Measurements from ENCODE around the gene HOXC9.

The HOXC9 gene

GRCh38 chr12:54003625-54004024, 3.7 kb downstream of the HOXC9 start:
- DNase-seq, result no peak

- DNase-seq, result no peak
Measured at GRCh38 chr12:54004063-54004840, 4.3 kb downstream of the HOXC9 start.

- DNase-seq, result no peak
Measured at GRCh38 chr12:54004841-54005530, 5.0 kb downstream of the HOXC9 start.

DNA sequence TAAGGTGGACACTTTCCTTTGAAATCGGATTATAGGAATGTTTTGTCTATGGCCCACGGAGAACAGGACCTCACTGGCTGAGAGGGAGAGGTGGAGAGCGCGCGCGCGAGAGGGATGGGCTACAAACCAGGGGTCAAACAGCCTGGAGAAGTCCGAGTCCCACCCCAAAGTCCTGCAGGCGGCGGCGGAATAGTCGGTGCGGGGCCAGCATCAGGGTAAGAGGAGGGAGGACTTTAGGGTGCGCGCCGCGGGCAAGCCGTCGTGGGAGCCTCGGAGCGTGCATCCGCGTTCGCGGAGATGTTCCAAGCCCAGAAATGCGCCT, 5.5 kb downstream of the HOXC9 start:
- no peak for DNase-seq

DNA sequence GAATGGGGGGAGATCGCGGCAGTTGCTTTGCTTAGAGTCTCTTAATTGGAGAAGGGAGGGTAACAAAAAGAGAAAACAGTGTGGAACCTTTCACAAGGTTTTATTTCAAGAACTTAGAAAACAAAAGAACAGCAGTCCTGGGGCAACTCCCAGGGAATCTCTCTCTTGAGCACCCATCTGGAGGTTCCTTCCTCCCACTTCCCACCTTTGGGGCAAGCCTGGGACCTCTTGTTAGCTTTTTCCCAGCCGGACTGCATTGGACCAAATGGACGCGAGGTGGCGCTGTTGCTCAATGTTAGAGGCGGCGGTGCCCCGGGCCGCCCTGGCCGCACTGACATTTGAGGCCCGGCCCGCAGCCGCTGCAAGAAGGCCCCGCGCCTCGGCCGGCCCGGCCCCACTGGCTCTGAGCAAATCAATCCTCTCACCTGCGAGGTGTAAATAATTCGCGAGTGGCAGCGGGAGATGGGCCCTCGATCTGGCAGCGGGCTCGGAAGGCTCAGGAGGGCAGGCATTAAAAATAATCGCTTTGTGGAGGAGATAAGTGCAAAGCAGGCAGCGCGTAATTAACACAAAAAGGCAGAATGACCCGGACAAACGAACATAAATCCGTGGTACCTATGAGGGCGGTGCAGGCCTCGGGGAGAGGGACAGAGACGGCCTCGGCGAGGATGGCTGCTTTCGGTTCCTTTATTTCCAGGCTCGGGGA, 6.0 kb downstream of the HOXC9 start:
- DNase-seq, result peak; percentile 75

- DNase-seq, result no peak
Measured at GRCh38 chr12:54006559-54007220, 6.7 kb downstream of the HOXC9 start.

DNA sequence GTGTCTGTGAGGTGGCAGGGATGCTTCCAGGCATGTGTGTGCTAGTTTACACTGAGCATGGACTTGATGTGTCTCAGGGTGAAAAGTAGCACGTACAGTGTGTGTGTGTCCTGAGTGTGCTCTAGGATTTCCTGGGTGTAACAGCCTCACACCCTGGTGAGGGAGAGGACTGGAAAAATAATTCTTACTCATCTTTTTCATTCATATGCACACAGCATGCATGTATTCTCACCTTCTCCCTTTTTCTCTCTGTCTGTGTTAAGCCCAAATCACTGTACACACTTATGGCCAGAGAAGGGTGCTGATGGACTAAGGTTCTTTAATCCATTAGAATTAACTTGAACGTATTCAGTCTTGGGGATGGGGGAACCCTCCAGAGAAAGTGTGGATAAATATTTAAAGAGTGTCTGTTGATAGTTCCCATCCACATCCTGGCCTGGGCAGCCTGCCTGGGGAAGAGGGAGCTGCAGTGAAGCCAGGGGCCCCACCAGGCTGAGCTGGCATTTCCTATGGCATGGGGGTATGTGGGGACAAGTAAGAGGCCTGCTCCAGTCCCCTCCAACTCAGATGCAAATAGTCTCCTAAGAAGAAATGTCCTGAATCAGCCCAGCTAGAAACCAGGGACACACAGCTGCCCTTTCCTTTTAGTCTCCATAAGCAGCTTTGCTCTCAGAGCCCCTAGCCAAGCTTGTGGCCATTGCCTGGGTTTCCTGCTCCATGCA, 7.7 kb downstream of the HOXC9 start:
- no peak for DNase-seq

GRCh38 chr12:54008260-54008552, 8.2 kb downstream of the HOXC9 start:
- no peak for DNase-seq

- no peak for DNase-seq
Measured at GRCh38 chr12:54009171-54010052, 9.5 kb downstream of the HOXC9 start.

- no peak for DNase-seq
Measured at GRCh38 chr12:54010053-54010971, 10.4 kb downstream of the HOXC9 start.

- DNase-seq, result no peak
Measured at GRCh38 chr12:54010972-54011664, 11.2 kb downstream of the HOXC9 start.

DNA sequence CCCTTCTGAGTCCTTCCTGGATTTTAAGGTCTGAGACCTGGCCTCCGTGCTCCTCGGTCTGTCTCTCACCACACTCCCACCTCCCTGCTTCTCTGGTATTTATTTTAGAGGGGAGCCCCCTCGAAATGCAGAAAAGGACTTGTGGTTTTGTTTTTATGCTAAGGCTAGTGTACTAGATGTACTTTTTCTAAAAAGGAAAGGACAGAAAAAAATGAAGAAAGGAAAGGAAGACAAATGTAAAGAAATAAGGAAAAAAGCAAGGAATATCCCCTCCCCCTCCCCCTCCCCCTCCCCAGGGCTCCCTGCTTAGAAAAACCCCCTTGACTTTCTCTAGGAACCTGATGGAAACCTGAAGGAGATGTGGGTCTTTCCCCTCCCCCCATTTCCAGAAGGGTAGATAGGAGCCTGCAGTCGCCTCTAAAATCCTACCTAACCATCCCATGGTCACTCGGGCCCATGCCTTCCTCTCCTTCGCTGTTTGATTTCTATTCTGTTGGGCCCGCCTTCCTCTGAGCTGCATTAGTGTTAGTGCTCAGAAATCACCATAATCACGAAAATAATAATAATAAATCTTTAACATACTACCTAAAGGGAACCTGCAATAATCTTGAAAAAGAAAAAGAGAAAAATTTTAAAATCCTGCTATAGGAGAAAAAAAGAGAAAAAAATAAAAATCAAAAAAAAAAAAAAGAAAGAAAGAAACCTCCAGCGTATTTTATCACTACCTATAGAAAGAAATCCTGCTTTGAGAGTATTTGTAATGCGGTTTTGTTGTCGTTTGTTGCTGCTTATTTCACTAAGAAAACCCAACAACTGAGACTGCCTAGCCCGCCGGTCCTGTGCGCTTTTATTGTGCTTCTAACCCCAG, 11.9 kb downstream of the HOXC9 start:
- DNase-seq, result no peak

DNA sequence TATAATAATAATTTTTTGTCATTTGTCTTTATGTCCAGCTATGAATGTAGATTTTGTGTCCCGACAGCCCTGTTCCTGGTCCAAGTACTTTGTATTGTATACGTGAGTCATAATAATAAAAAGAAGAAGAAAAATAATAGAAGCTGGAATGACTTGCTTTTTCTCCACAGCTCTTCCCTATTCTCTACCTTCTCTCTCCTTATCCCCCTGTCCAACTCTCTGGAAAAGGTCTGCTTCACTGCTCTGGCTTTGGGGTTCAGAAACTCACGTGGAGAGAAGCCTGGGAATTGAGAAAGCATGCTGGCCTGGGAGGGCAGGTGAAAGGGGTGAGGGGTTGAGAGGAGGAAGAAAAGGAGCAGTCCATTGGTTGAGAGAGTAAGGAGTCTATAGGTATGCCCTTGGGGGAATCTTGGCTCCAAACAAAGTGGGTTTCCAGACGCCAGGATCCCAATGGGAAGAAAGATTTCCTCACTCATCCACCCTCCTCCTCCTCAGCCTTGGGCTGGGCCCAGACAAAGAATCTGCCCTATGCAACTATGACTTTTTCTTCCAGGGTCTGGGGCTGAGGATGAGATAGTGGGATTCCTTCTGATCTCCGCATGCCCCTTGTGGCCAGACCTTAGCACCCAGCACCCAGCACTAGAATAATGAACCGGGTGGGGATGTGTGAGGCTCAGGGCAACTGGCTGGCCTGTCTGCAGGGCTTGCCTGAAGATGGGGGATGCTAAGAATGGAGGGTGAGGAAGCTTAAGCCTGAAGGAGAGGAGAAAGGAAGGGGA, 12.9 kb downstream of the HOXC9 start:
- no peak for DNase-seq

GRCh38 chr12:54014377-54015017, 14.5 kb downstream of the HOXC9 start:
- DNase-seq, result no peak

GRCh38 chr12:54015018-54015931, 15.3 kb downstream of the HOXC9 start:
- DNase-seq, result no peak

DNA sequence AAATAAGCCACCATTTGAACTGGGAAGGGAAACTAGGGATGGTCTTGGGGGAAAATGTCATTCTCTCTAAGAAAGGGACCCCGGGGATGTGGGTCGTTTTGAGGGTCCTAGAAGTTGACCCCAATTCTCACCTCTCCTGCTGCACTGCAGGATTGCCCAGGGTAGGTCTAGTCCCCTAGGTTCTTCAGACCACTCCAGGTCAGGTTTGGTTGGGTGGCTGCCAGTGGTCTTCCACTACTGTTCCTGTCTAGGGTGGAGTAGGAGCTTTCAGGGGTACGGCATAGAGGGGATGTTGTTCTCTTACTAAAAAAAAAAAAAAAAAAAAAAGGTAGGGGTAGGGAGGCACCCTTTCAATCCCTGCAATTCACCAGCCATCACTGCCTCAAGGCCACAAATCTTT, 16.1 kb downstream of the HOXC9 start:
- DNase-seq, result no peak

GRCh38 chr12:54016478-54016964, 16.6 kb downstream of the HOXC9 start:
- DNase-seq, result no peak
